ENCODE data around the gene CNIH2.

The CNIH2 gene

GRCh38 chr11:66285250-66285947 lies 7.4 kb downstream of the CNIH2 start:
- peaks cover 10% of the 10 kb centered on the region for H3K27me3 Mint-ChIP-seq (ENCODE audit: low read depth)
- H3K4me1 Mint-ChIP-seq (ENCODE audit: low read depth) = peaks cover 17% of the 10 kb centered on the region
- H3K9me3 Mint-ChIP-seq = no peaks in the 10 kb centered on the region
- H3K36me3 Mint-ChIP-seq (ENCODE audit: low read depth) = peaks cover 2% of the 10 kb centered on the region
- H3K27ac Mint-ChIP-seq = no peak overlapping the region
- no peak for DNase-seq (ENCODE audit: low spot score)
- no peak overlapping the region for H3K4me3 Mint-ChIP-seq

- no peaks in the 10 kb centered on the region for H3K9me3 Mint-ChIP-seq
- H3K4me3 Mint-ChIP-seq = no peak overlapping the region
- peaks cover 2% of the 10 kb centered on the region for H3K36me3 Mint-ChIP-seq (ENCODE audit: low read depth)
- H3K27ac Mint-ChIP-seq = no peak overlapping the region
- H3K4me1 Mint-ChIP-seq (ENCODE audit: low read depth) = peaks cover 15% of the 10 kb centered on the region
- DNase-seq (ENCODE audit: low spot score) = no peak
- H3K27me3 Mint-ChIP-seq (ENCODE audit: low read depth) = peaks cover 17% of the 10 kb centered on the region
Observed at GRCh38 chr11:66286699-66287098, 8.7 kb downstream of the CNIH2 start.

- peaks cover 18% of the 10 kb centered on the region for H3K27me3 Mint-ChIP-seq (ENCODE audit: low read depth)
- H3K4me1 Mint-ChIP-seq (ENCODE audit: low read depth) = peaks cover 12% of the 10 kb centered on the region
- no peak for DNase-seq (ENCODE audit: low spot score)
- H3K9me3 Mint-ChIP-seq = no peaks in the 10 kb centered on the region
- H3K27ac Mint-ChIP-seq = peak overlapping the region; percentile 28
- H3K36me3 Mint-ChIP-seq (ENCODE audit: low read depth) = peaks cover 2% of the 10 kb centered on the region
- H3K4me3 Mint-ChIP-seq = peak overlapping the region; percentile 92
Observed at GRCh38 chr11:66287211-66287888, 9.4 kb downstream of the CNIH2 start.

GRCh38 chr11:66287889-66288670 lies 10.1 kb downstream of the CNIH2 start:
- peaks cover 25% of the 10 kb centered on the region for H3K27me3 Mint-ChIP-seq (ENCODE audit: low read depth)
- peak overlapping the region; percentile 92 for H3K4me3 Mint-ChIP-seq
- no peaks in the 10 kb centered on the region for H3K9me3 Mint-ChIP-seq
- DNase-seq (ENCODE audit: low spot score) = no peak
- peak overlapping the region; percentile 91 for H3K27ac Mint-ChIP-seq
- H3K36me3 Mint-ChIP-seq (ENCODE audit: low read depth) = peaks cover 3% of the 10 kb centered on the region
- peaks cover 16% of the 10 kb centered on the region for H3K4me1 Mint-ChIP-seq (ENCODE audit: low read depth)

GRCh38 chr11:66288671-66289547 lies 10.9 kb downstream of the CNIH2 start, which contains the start of gene YIF1A:
Gene YIF1A (minus strand): TSS chr11:66289143. CDS start chr11:66288985, 158 bp downstream.
- no peaks in the 10 kb centered on the region for H3K9me3 Mint-ChIP-seq
- H3K27me3 Mint-ChIP-seq (ENCODE audit: low read depth) = peaks cover 32% of the 10 kb centered on the region
- peak within 1 kb of the TSS; percentile 92 for H3K4me3 Mint-ChIP-seq
- peaks cover 3% of the 10 kb centered on the region for H3K36me3 Mint-ChIP-seq (ENCODE audit: low read depth)
- H3K4me1 Mint-ChIP-seq (ENCODE audit: low read depth) = peaks cover 16% of the 10 kb centered on the region
- H3K27ac Mint-ChIP-seq = peak within 1 kb of the TSS; percentile 92
- DNase-seq (ENCODE audit: low spot score) = peak; percentile 99

GRCh38 chr11:66289548-66290329 lies 11.8 kb downstream of the CNIH2 start:
- DNase-seq (ENCODE audit: low spot score) = peak; percentile 86
- Mint-ChIP-seq H3K9me3 (no peaks in the 10 kb centered on the region), H3K27ac (peak overlapping the region; percentile 92), H3K4me1 (ENCODE audit: low read depth) (peaks cover 16% of the 10 kb centered on the region), H3K36me3 (ENCODE audit: low read depth) (peaks cover 3% of the 10 kb centered on the region), H3K4me3 (peak overlapping the region; percentile 87), H3K27me3 (ENCODE audit: low read depth) (peaks cover 34% of the 10 kb centered on the region)

GRCh38 chr11:66290330-66290621 lies 12.3 kb downstream of the CNIH2 start:
- no peaks in the 10 kb centered on the region for H3K9me3 Mint-ChIP-seq
- no peak overlapping the region for H3K27ac Mint-ChIP-seq
- peak overlapping the region; percentile 87 for H3K4me3 Mint-ChIP-seq
- peaks cover 3% of the 10 kb centered on the region for H3K36me3 Mint-ChIP-seq (ENCODE audit: low read depth)
- H3K27me3 Mint-ChIP-seq (ENCODE audit: low read depth) = peaks cover 34% of the 10 kb centered on the region
- H3K4me1 Mint-ChIP-seq (ENCODE audit: low read depth) = peaks cover 16% of the 10 kb centered on the region
- no peak for DNase-seq (ENCODE audit: low spot score)

- H3K9me3 Mint-ChIP-seq = no peaks in the 10 kb centered on the region
- H3K4me1 Mint-ChIP-seq (ENCODE audit: low read depth) = peaks cover 16% of the 10 kb centered on the region
- no peak overlapping the region for H3K4me3 Mint-ChIP-seq
- peaks cover 3% of the 10 kb centered on the region for H3K36me3 Mint-ChIP-seq (ENCODE audit: low read depth)
- H3K27me3 Mint-ChIP-seq (ENCODE audit: low read depth) = peaks cover 36% of the 10 kb centered on the region
- no peak overlapping the region for H3K27ac Mint-ChIP-seq
- no peak for DNase-seq (ENCODE audit: low spot score)
Observed at GRCh38 chr11:66291303-66291705, 13.3 kb downstream of the CNIH2 start.

- Mint-ChIP-seq H3K4me1 (ENCODE audit: low read depth) (peaks cover 16% of the 10 kb centered on the region), H3K9me3 (no peaks in the 10 kb centered on the region), H3K36me3 (ENCODE audit: low read depth) (peaks cover 3% of the 10 kb centered on the region), H3K27ac (no peak within 1 kb of the TSS), H3K27me3 (ENCODE audit: low read depth) (peaks cover 37% of the 10 kb centered on the region), H3K4me3 (peak within 1 kb of the TSS; percentile 87)
- DNase-seq (ENCODE audit: low spot score) = no peak
Observed at GRCh38 chr11:66291706-66292542, 13.9 kb downstream of the CNIH2 start, which contains the start of gene TMEM151A. Gene TMEM151A (plus strand): TSS chr11:66291894. CDS start chr11:66292014, 120 bp downstream.

GRCh38 chr11:66292543-66293332 lies 14.8 kb downstream of the CNIH2 start:
- peaks cover 37% of the 10 kb centered on the region for H3K27me3 Mint-ChIP-seq (ENCODE audit: low read depth)
- DNase-seq (ENCODE audit: low spot score) = no peak
- H3K27ac Mint-ChIP-seq = no peak overlapping the region
- H3K9me3 Mint-ChIP-seq = no peaks in the 10 kb centered on the region
- peaks cover 13% of the 10 kb centered on the region for H3K4me1 Mint-ChIP-seq (ENCODE audit: low read depth)
- H3K36me3 Mint-ChIP-seq (ENCODE audit: low read depth) = peaks cover 3% of the 10 kb centered on the region
- peak overlapping the region; percentile 37 for H3K4me3 Mint-ChIP-seq

- H3K27ac Mint-ChIP-seq = no peak overlapping the region
- peaks cover 3% of the 10 kb centered on the region for H3K36me3 Mint-ChIP-seq (ENCODE audit: low read depth)
- H3K9me3 Mint-ChIP-seq = no peaks in the 10 kb centered on the region
- peaks cover 13% of the 10 kb centered on the region for H3K4me1 Mint-ChIP-seq (ENCODE audit: low read depth)
- H3K4me3 Mint-ChIP-seq = peak overlapping the region; percentile 15
- DNase-seq (ENCODE audit: low spot score) = no peak
- H3K27me3 Mint-ChIP-seq (ENCODE audit: low read depth) = peaks cover 37% of the 10 kb centered on the region
Observed at GRCh38 chr11:66293352-66293751, 15.4 kb downstream of the CNIH2 start.
